Stimulated activated CD4-positive, alpha-beta T cell treated with anti-CD3 and anti-CD28 coated beads, Interleukin-4, amount 100 ng/mL, for 4 hours (primary cell): ENCODE data around the gene ADAMTSL4.

ENCODE experiments used
- DNase-seq, 2 experiments: peaks; one replicate each; pipeline ENCODE4 v3.0.0-alpha.2; 2020

ADAMTSL4 gene

GRCh38 chr1:150535511-150536287 lies 13.5 kb upstream of the ADAMTSL4 start:
- DNase-seq = no peak

GRCh38 chr1:150536836-150537731 lies 12.1 kb upstream of the ADAMTSL4 start:
- no peak for DNase-seq

- no peak for DNase-seq
Observed at GRCh38 chr1:150537732-150538684, 11.2 kb upstream of the ADAMTSL4 start.

GRCh38 chr1:150543500-150544143 lies 5.6 kb upstream of the ADAMTSL4 start:
- no peak for DNase-seq

- DNase-seq = no peak
Observed at GRCh38 chr1:150544204-150544603, 5.0 kb upstream of the ADAMTSL4 start.

GRCh38 chr1:150545486-150546032 lies 3.6 kb upstream of the ADAMTSL4 start:
- no peak for DNase-seq

- DNase-seq = no peak
Observed at GRCh38 chr1:150546294-150546937, 2.8 kb upstream of the ADAMTSL4 start.

- DNase-seq = no peak
Observed at GRCh38 chr1:150548324-150548631, 930 bp upstream of the ADAMTSL4 start.

GRCh38 chr1:150549496-150550221 lies 451 bp downstream of the ADAMTSL4 start:
- no peak for DNase-seq

- DNase-seq = no peak
Observed at GRCh38 chr1:150550222-150551050, 1.2 kb downstream of the ADAMTSL4 start.

- no peak for DNase-seq
Observed at GRCh38 chr1:150551051-150551783, 2.0 kb downstream of the ADAMTSL4 start.

- no peak for DNase-seq
Observed at GRCh38 chr1:150551784-150552127, 2.5 kb downstream of the ADAMTSL4 start.

GRCh38 chr1:150552128-150552910 lies 3.1 kb downstream of the ADAMTSL4 start:
- no peak for DNase-seq

- DNase-seq = no peak
Observed at GRCh38 chr1:150552911-150553289, 3.7 kb downstream of the ADAMTSL4 start.

GRCh38 chr1:150553392-150554085 lies 4.3 kb downstream of the ADAMTSL4 start:
- no peak for DNase-seq

- no peak for DNase-seq
Observed at GRCh38 chr1:150554086-150554452, 4.9 kb downstream of the ADAMTSL4 start.

- no peak for DNase-seq
Observed at GRCh38 chr1:150555198-150555970, 6.2 kb downstream of the ADAMTSL4 start.
